Measurements from ENCODE around the gene BLID.

BLID gene

GRCh38 chr11:122140500-122140899 lies 24.5 kb upstream of the BLID start:
- in situ Hi-C loops (cut with MboI; ENCODE audit: low sequenced_read_pairs): no loop called here

- in situ Hi-C loops (cut with MboI; ENCODE audit: low sequenced_read_pairs): no loop called here
Measured at GRCh38 chr11:122139595-122139866, 23.5 kb upstream of the BLID start.

- in situ Hi-C loops (cut with MboI; ENCODE audit: low sequenced_read_pairs): no loop called here
Measured at GRCh38 chr11:122138744-122139594, 23.0 kb upstream of the BLID start.

- in situ Hi-C loops (cut with MboI; ENCODE audit: low sequenced_read_pairs): no loop called here
Measured at GRCh38 chr11:122137078-122137793, 21.2 kb upstream of the BLID start.

- in situ Hi-C loops (cut with MboI; ENCODE audit: low sequenced_read_pairs): no loop called here
Measured at GRCh38 chr11:122131126-122131525, 15.1 kb upstream of the BLID start.

GRCh38 chr11:122128146-122128545 lies 12.1 kb upstream of the BLID start:
- in situ Hi-C loops (cut with MboI; ENCODE audit: low sequenced_read_pairs): no loop called here

GRCh38 chr11:122127020-122127419 lies 11.0 kb upstream of the BLID start:
- in situ Hi-C loops (cut with MboI; ENCODE audit: low sequenced_read_pairs): no loop called here

GRCh38 chr11:122126024-122126688 lies 10.1 kb upstream of the BLID start:
- in situ Hi-C loops (cut with MboI; ENCODE audit: low sequenced_read_pairs): no loop called here

GRCh38 chr11:122123263-122123929 lies 7.4 kb upstream of the BLID start:
- in situ Hi-C loops (cut with MboI; ENCODE audit: low sequenced_read_pairs): no loop called here

GRCh38 chr11:122122179-122122578 lies 6.2 kb upstream of the BLID start:
- in situ Hi-C loops (cut with MboI; ENCODE audit: low sequenced_read_pairs): no loop called here

GRCh38 chr11:122120096-122120495 lies 4.1 kb upstream of the BLID start:
- in situ Hi-C loops (cut with MboI; ENCODE audit: low sequenced_read_pairs): no loop called here

- in situ Hi-C loops (cut with MboI; ENCODE audit: low sequenced_read_pairs): no loop called here
Measured at GRCh38 chr11:122116591-122116990, 576 bp upstream of the BLID start.

GRCh38 chr11:122114976-122115375 lies 1.0 kb downstream of the BLID start:
- in situ Hi-C loops (cut with MboI; ENCODE audit: low sequenced_read_pairs): no loop called here

GRCh38 chr11:122113836-122114825 lies 1.9 kb downstream of the BLID start:
- in situ Hi-C loops (cut with MboI; ENCODE audit: low sequenced_read_pairs): no loop called here

GRCh38 chr11:122112470-122113365 lies 3.3 kb downstream of the BLID start:
- in situ Hi-C loops (cut with MboI; ENCODE audit: low sequenced_read_pairs): no loop called here

- in situ Hi-C loops (cut with MboI; ENCODE audit: low sequenced_read_pairs): no loop called here
Measured at GRCh38 chr11:122109932-122110331, 6.1 kb downstream of the BLID start.

GRCh38 chr11:122108828-122109227 lies 7.2 kb downstream of the BLID start:
- in situ Hi-C loops (cut with MboI; ENCODE audit: low sequenced_read_pairs): no loop called here

GRCh38 chr11:122108192-122108799 lies 7.7 kb downstream of the BLID start:
- in situ Hi-C loops (cut with MboI; ENCODE audit: low sequenced_read_pairs): no loop called here

- in situ Hi-C loops (cut with MboI; ENCODE audit: low sequenced_read_pairs): no loop called here
Measured at GRCh38 chr11:122107566-122107965, 8.4 kb downstream of the BLID start.

Data from hTERT RPE-1 (cell line).